ENCODE data around the gene VSX1.

- no peak for TF ChIP-seq CTCF (IDR thresholded peaks at IDR 0.05; ENCODE audit: low read depth, low read length)
- TF ChIP-seq POLR2A (IDR thresholded peaks at IDR 0.05; ENCODE audit: extremely low read depth, insufficient read length) = no peak
Observed at GRCh38 chr20:25058051-25058846, 23.7 kb downstream of the VSX1 start, which contains the start of gene ACSS1.

Data from NB4 (cell line).